NB4 (cell line): ENCODE data around the gene TRAF4.

ENCODE experiments used
- MYC ChIP-seq: IDR thresholded peaks from 2 replicates; pipeline ENCODE4 v1.6.1; 2011; ENCODE audit warnings: low read depth, low read length
- TF ChIP-seq, protein P1 (sequence below): IDR thresholded peaks from one replicate; pipeline ENCODE4 v1.5.1; 2012; ENCODE audit warnings: low read depth, low read length

DNA sequence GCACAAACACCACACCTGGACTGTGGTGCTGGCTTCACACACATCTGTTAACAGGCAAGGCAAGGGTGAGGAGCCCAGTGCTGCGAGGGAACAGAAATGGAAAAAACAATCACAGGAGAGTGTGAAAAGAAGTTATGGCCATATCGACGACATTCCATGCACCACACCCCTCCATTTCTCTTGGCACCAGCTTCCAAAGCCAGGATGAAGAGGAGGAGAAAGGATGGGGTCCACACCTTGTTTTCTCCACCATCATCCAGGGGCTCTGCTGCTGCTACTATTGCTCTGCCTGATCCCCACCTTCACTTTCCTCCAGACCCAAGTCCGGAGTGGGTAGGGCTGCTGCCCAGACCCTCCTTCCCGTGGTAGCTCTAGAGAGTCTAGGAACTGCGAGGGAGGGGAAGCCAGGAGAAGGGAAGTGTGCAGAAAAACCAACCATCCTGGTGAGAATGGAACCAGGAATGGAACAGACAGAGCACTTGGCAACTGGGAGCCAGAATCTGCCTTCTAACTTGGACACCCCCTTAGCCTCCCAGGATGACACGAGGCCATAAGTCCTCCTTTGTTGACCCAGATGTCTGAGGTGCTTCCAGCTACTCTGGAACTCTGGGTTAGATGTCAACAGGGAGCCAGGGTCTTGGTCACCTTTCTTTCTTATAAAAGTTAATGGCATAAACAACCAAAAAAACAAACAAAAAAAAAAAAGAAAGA is 31.0 kb upstream of the TRAF4 start:
- TF ChIP-seq, protein P1, sequence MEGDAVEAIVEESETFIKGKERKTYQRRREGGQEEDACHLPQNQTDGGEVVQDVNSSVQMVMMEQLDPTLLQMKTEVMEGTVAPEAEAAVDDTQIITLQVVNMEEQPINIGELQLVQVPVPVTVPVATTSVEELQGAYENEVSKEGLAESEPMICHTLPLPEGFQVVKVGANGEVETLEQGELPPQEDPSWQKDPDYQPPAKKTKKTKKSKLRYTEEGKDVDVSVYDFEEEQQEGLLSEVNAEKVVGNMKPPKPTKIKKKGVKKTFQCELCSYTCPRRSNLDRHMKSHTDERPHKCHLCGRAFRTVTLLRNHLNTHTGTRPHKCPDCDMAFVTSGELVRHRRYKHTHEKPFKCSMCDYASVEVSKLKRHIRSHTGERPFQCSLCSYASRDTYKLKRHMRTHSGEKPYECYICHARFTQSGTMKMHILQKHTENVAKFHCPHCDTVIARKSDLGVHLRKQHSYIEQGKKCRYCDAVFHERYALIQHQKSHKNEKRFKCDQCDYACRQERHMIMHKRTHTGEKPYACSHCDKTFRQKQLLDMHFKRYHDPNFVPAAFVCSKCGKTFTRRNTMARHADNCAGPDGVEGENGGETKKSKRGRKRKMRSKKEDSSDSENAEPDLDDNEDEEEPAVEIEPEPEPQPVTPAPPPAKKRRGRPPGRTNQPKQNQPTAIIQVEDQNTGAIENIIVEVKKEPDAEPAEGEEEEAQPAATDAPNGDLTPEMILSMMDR, result no peak
- no peak for TF ChIP-seq MYC
